Panc1 (cell line): ENCODE data around the gene GLIPR1. TPM values are rescaled to one million over a fixed set of nuclear protein-coding genes. Genes with fewer than 3 reads are reported as not detected.
"Not testable (repeated sequence)": the region's sequence is repeated elsewhere in the genome, so short reads cannot be mapped to it uniquely, and the experiment has no call there.

Source experiments
- ATAC-seq: fragments of 200-7000 bp; cut with Tn5 transposase; 2 replicates; pipeline ENCODE4 v1.9.1; 2020; ENCODE audit warnings: mild to moderate bottlenecking, moderate library complexity
- BruUV-seq: library from RNA; stranded (reverse); fragments of 400-500 nt; replicated peaks from 2 replicates; lab custom pipeline; 2021; lab: Mats Ljungman, UMichigan
- CTCF ChIA-PET: fragments of 300-600 bp; sonication (Branson Sonifier 250); formaldehyde crosslinking; loops from one replicate; lab custom pipeline; 2022; ENCODE audit warnings: antibody characterized with exemption; lab: Charles Lee
- POLR2A ChIA-PET: fragments of 300-600 bp; sonication (Branson Sonifier 250); formaldehyde crosslinking; loops from one replicate; lab custom pipeline; 2022; ENCODE audit warnings: antibody characterized with exemption; lab: Charles Lee
- DNase-seq: peaks from one replicate; pipeline ENCODE4 v3.0.0-alpha.2; 2010; ENCODE audit warnings: low read depth, low spot score
- H3K27ac ChIP-seq: 2 replicates; pipeline ENCODE4 v1.5.1; 2011; ENCODE audit warnings: mild to moderate bottlenecking, low read length, inconsistent platforms
- H3K27me3 ChIP-seq: fragments of 200-500 bp; sonication (Bioruptor generic); 2 replicates; pipeline ENCODE4 v1.6.0; 2014; ENCODE audit warnings: low read length, inconsistent platforms; ENCODE audit not compliant: control insufficient read depth, insufficient read depth
- H3K36me3 ChIP-seq: fragments of 200-500 bp; sonication (Bioruptor generic); 2 replicates; pipeline ENCODE4 v1.5.1; 2014; ENCODE audit warnings: inconsistent platforms, mild to moderate bottlenecking, low read length, moderate library complexity; ENCODE audit not compliant: control insufficient read depth, insufficient read depth
- H3K4me1 ChIP-seq: 2 replicates; pipeline ENCODE4 v1.5.1; 2011; ENCODE audit warnings: inconsistent platforms, mild to moderate bottlenecking, low read length, moderate library complexity; ENCODE audit not compliant: control insufficient read depth, insufficient read depth
- H3K4me3 ChIP-seq, 2 experiments: 2 replicates each; pipeline ENCODE4 v1.5.1; 2011 to 2012; ENCODE audit warnings: low read depth in 2 of 2, low read length in 2 of 2, mild to moderate bottlenecking in 2 of 2, inconsistent platforms in 1 of 2, moderate library complexity in 1 of 2
- H3K9me3 ChIP-seq: fragments of 200-500 bp; sonication (Bioruptor generic); 2 replicates; pipeline ENCODE4 v1.5.1; 2014; ENCODE audit warnings: low read depth, mild to moderate bottlenecking, inconsistent platforms, low read length, moderate library complexity; ENCODE audit not compliant: control insufficient read depth, insufficient read depth
- CTCF ChIP-seq: fragments of 450-650 bp; IDR thresholded peaks from 2 replicates; pipeline ENCODE4 v1.5.1; 2017; ENCODE audit warnings: mild to moderate bottlenecking
- POLR2AphosphoS5 ChIP-seq: IDR thresholded peaks from 2 replicates; pipeline ENCODE4 v1.6.1; 2012; ENCODE audit warnings: mild to moderate bottlenecking, low read depth, low read length, moderate library complexity
- REST ChIP-seq, 2 experiments: IDR thresholded peaks; 2 replicates each; pipeline ENCODE4 v1.6.1; 2011 to 2012; ENCODE audit warnings: low read depth in 2 of 2, control low read depth in 1 of 2, low read length in 1 of 2, mild to moderate bottlenecking in 1 of 2, moderate library complexity in 1 of 2; ENCODE audit not compliant: insufficient read depth in 1 of 2
- SIN3A ChIP-seq: IDR thresholded peaks from 2 replicates; pipeline ENCODE4 v1.6.1; 2012; ENCODE audit warnings: low read depth, mild to moderate bottlenecking, low read length, moderate library complexity, borderline replicate concordance; ENCODE audit not compliant: insufficient read depth
- TCF7L2 ChIP-seq: IDR thresholded peaks from 2 replicates; pipeline ENCODE4 v1.6.1; 2011; ENCODE audit warnings: mild to moderate bottlenecking, low read depth, low read length, inconsistent platforms
- in situ Hi-C: cut with HindIII; loops from 2 replicates; pipeline ENCODE4 v1.10.0; 2016; ENCODE audit warnings: low sequenced_read_pairs, low pct_unique_long_range_greater_than_20kb
- intact Hi-C: fragments of 100-400 bp; cut with micrococcal nuclease; formaldehyde crosslinking; loops from one replicate; pipeline ENCODE4 v1.10.0; 2022; ENCODE audit not compliant: unreplicated experiment
- total RNA-seq: library from RNA; stranded (reverse); gene quantifications from one replicate; pipeline ENCODE4 v1.2.1, GENCODE V29; 2021; ENCODE audit not compliant: unreplicated experiment

Gene GLIPR1
- total RNA-seq, 1 experiment from 2014 or later = 11.5 TPM

- in situ Hi-C loops = no loop called here
- Histone ChIP-seq H3K36me3 (peaks cover 6% of the 10 kb centered on the region), H3K9me3 (no peaks in the 10 kb centered on the region), H3K27ac (peak within 1 kb of the TSS; percentile 100), H3K27me3 (no peaks in the 10 kb centered on the region), H3K4me1 (peaks cover 38% of the 10 kb centered on the region), H3K4me3 (peak within 1 kb of the TSS; percentile 84 to 99)
- TF ChIP-seq REST (IDR thresholded peaks at IDR 0.05; ENCODE audit: insufficient read depth in 1 of 2, low read depth in 2 of 2, low read length in 1 of 2) (peak in 1 of 2 experiments; percentile 31; a peak in 1 of 4 replicates), CTCF (no peak), SIN3A (0 out of 2 replicates have a peak, but pooled peaks have one; percentile 15), TCF7L2 (no peak; the same call in 1 of the 2 replicates), POLR2AphosphoS5 (peak; percentile 84)
- ChIA-PET CTCF (interaction anchor here (0.6 kb wide), 1 partner anchor 466 kb away, joined by 6 read pairs; no protein-coding TSS in a partner anchor), POLR2A (interaction anchor here (1.1 to 1.4 kb wide), 2 partner anchors 213 to 515 kb away, joined by 3 to 4 read pairs; no protein-coding TSS in a partner anchor)
- ATAC-seq (peak; percentile 97), DNase-seq (peak; percentile 93)
- no TSS peak for BruUV-seq
- intact Hi-C loops = loop anchor here (5.0 kb wide), 2 partner anchors 211 to 516 kb away; no protein-coding TSS in a partner anchor
These were observed 30.8 kb downstream of the GLIPR1 start, which contains the start of gene KRR1 for GRCh38 chr12:75511116-75512048. TSS of gene KRR1 (minus strand) at chr12:75511609. CDS start at chr12:75511597, 12 bp downstream.

GRCh38 chr12:75521224-75521623, 40.7 kb downstream of the GLIPR1 start:
- H3K27ac ChIP-seq, H3K4me1 ChIP-seq, CTCF ChIA-PET, ATAC-seq, H3K27me3 ChIP-seq, in situ Hi-C loops, BruUV-seq, H3K4me3 ChIP-seq, intact Hi-C loops, POLR2A ChIA-PET, DNase-seq, H3K36me3 ChIP-seq: not testable (repeated sequence)
- H3K9me3 ChIP-seq = peaks cover 20% of the 10 kb centered on the region; the same call in 1 of the 2 replicates

- H3K9me3 ChIP-seq = peaks cover 20% of the 10 kb centered on the region; the same call in 1 of the 2 replicates
- CTCF ChIA-PET, intact Hi-C loops, H3K27me3 ChIP-seq, in situ Hi-C loops, H3K36me3 ChIP-seq, ATAC-seq, H3K27ac ChIP-seq, POLR2A ChIA-PET, H3K4me3 ChIP-seq, H3K4me1 ChIP-seq, DNase-seq, BruUV-seq: not testable (repeated sequence)
These were observed 41.6 kb downstream of the GLIPR1 start for GRCh38 chr12:75522124-75522523.
